IPS-NIHi11 (cell line): ENCODE measurements around the gene OLFM1.
"Not testable (repeated sequence)": the region's sequence is repeated elsewhere in the genome, so short reads cannot be mapped to it uniquely, and the experiment has no call there.

Experiments used
- DNase-seq: peaks from one replicate; pipeline ENCODE4 v3.0.0; 2012; ENCODE audit warnings: mixed read lengths, low spot score

OLFM1 gene

DNA sequence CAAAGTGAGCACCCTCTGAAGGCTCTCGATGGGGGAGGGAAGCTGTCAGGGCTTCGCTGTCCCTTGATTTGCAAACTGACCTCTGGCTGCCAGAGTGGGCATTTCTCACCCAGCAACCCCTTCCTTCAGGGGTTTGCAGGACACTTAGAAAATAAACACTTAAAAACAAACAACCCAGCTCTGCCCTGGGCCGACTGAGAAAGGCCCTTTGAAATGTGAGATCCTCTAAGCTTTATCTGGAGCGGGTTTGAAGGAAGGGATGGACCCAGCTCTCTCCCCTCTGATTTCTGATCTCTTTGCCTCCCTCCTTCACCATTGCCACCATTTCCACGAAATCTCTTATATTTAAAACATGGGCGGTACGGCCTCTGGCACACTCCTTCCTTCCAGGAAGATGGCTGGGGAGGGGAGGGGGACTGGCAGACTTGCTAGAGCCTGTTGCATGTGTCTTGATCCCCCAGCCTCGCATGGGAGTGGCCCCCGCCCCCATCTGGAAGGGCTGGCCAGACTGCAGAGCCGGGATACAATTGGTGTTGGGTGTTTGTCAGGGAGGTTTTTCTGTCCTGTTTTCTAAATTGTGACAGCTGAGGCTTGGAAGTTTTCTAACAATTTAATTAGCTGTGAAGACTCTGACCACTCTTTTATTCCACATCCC, 20.2 kb downstream of the OLFM1 start:
- DNase-seq = no peak

- DNase-seq = no peak
Measured at GRCh38 chr9:135108831-135109510, 21.5 kb downstream of the OLFM1 start.

GRCh38 chr9:135109650-135110049, 22.2 kb downstream of the OLFM1 start:
- DNase-seq = no peak

- no peak for DNase-seq
Measured at GRCh38 chr9:135110416-135110815, 22.9 kb downstream of the OLFM1 start.

DNA sequence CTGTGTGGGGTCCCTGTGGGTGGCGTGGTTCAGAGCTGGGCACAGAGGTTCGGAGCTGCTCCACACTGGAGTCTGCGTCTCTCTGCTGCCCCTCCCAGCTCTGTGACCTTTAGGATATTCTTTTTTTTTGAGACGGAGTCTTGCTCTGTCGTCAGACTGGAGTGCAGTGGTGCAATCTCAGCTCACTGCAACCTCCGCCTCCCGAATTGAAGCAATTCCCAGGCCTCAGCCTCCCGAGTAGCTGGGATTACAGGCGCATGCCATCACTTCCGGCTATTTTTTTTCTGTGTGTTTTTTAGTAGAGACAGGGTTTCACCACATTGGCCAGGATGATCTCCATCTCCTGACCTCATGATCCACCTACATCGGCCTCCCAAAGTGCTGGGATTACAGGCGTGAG, 24.1 kb downstream of the OLFM1 start:
- not testable (repeated sequence) for DNase-seq

DNA sequence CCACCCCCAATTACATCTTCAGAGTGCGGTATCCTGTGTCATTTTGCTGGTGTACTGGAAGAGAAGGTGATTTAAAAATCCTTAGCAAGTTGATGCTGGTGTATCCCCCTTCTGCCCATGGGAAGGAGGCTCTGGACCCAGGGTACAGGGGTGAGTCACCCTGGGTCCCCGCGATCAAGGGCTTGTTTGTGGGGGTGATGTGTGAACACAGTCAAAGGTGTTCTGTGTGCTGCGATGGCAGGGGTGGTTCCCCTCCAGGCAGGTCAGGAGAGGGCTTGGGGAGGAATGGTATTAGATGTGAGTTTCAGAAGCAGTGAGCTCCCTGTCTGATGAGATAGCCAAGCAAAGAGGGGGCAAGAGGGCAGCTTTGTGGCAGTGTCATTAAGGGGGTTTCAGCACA, 28.9 kb downstream of the OLFM1 start:
- no peak for DNase-seq

DNA sequence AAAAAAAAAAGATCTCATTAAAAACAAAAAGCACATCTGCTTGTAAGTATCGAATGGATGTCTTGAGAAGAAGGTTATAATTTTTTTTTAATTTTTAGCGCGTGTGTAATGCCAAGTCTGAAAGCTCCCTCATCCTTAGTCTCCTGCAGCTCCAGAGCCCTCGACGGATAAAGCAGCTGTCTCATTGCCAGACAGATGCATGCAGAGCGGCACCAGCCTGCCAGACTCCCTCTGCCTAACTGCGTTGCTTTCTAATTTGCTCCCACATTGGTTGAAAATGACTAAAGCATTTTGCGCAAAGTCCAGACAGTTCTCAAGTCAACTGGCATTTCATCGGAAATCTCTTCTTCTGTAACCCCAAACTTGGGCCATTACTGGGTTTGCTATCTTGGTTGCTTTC, 29.4 kb downstream of the OLFM1 start:
- DNase-seq = no peak

- no peak for DNase-seq
Measured at GRCh38 chr9:135117281-135117680, 29.8 kb downstream of the OLFM1 start.

DNA sequence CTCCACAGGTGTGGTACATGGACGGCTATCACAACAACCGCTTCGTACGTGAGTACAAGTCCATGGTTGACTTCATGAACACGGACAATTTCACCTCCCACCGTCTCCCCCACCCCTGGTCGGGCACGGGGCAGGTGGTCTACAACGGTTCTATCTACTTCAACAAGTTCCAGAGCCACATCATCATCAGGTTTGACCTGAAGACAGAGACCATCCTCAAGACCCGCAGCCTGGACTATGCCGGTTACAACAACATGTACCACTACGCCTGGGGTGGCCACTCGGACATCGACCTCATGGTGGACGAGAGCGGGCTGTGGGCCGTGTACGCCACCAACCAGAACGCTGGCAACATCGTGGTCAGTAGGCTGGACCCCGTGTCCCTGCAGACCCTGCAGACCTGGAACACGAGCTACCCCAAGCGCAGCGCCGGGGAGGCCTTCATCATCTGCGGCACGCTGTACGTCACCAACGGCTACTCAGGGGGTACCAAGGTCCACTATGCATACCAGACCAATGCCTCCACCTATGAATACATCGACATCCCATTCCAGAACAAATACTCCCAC, 32.1 kb downstream of the OLFM1 start:
- DNase-seq = no peak

DNA sequence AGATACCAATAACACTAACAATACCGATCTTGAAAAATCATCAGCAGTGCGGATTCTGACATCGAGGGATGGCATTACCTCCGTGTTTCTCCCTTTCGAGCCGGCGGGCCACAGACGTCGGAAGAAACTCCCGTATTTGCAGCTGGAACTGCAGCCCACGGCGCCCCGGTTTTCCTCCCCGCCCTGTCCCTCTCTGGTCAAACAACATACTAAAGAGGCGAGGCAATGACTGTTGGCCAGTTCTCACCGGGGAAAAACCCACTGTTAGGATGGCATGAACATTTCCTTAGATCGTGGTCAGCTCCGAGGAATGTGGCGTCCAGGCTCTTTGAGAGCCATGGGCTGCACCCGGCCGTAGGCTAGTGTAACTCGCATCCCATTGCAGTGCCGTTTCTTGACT, 32.8 kb downstream of the OLFM1 start:
- no peak for DNase-seq

DNA sequence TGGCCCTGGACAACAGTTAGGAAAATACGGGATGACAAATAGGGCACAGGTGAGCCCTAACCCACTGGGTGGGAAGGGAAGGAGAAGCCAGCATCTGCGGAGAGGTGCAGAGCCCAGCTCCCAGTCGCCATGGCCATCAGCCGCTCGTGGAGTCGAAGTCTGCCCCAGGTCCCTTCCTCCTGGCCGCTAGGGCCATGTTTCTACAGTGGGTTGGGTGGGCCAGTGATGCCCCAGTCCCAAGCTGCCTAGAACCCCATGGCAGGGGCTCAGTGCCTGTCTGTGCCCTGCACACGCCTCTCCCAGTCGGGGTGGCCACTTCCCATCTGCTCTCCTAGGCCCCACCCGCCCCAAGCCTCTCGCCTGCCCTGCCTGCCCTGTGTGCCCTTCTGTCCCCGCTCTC, 34.8 kb downstream of the OLFM1 start:
- no peak for DNase-seq

DNA sequence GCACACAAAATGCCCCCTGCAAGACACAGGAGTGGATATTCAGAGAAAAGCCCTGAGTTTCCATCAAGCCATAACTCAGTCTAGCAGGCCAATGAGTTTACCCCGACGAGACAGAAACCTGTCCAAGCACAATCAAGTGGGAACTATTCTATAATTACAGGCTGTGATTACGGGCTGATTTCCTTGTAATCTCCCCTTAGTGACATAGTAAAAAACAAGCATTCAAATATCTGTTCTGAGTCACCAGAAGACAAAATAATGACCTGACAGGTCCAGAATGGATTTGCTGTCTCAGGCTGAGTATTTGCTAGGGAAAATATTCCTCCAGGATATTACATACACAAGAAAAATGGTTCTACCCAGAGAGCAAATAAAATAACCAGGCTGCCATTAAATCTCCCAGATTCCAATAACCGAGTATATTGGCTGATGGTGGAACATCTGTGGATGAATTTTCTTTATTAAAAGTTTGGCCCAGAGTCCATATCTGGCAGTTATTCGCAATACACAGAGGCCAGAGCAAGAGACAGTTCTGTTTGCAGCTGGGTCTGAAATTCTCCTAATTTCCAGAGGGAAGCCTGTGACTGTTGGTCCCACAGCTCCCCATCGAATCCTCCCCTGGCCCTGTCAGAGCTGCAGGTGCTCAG, 35.8 kb downstream of the OLFM1 start:
- DNase-seq = no peak

- no peak for DNase-seq
Measured at GRCh38 chr9:135123773-135124134, 36.3 kb downstream of the OLFM1 start.

- no peak for DNase-seq
Measured at GRCh38 chr9:135126451-135127187, 39.2 kb downstream of the OLFM1 start.

- no peak for DNase-seq
Measured at GRCh38 chr9:135127718-135128670, 40.5 kb downstream of the OLFM1 start.

- no peak for DNase-seq
Measured at GRCh38 chr9:135129137-135129695, 41.7 kb downstream of the OLFM1 start.

- DNase-seq = no peak
Measured at GRCh38 chr9:135130207-135130976, 42.9 kb downstream of the OLFM1 start.

GRCh38 chr9:135131488-135131887, 44.0 kb downstream of the OLFM1 start:
- no peak for DNase-seq

DNA sequence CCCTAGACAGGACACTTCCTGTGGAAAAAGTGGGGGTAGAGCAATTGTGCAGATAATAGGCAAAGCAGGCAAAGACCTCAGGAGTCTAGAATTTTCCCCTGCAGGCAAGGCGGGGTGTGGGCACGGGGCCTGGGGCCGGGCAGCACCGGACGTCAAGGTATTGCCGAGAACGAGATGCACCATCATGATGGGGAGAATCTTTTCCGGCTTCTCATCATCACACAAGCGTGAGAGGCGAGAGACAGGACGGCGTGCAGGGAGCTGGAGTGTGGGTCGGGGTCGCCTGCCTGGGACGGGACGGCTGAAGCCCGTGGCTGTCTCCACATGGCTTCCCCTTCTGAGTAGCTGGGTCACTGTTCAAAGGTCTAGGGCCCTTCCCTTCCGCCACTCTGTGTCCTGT, 44.5 kb downstream of the OLFM1 start:
- no peak for DNase-seq
